Activated naive CD4-positive, alpha-beta T cell treated with anti-CD3 and anti-CD28 coated beads for 36 hours (primary cell): ENCODE measurements around the gene PSMB1. TPM values are rescaled to one million over a fixed set of nuclear protein-coding genes. Genes with fewer than 3 reads are reported as not detected.
"Not testable (repeated sequence)": the region's sequence is repeated elsewhere in the genome, so short reads cannot be mapped to it uniquely, and the experiment has no call there.

Source experiments
- CTCF ChIA-PET: fragments of 350-600 bp; sonication (Branson Sonifier 250); formaldehyde crosslinking; loops from one replicate; lab custom pipeline; 2021; ENCODE audit warnings: antibody characterized with exemption; lab: Charles Lee
- DNase-seq: peaks from one replicate; pipeline ENCODE4 v3.0.0-alpha.2; 2020
- H3K27ac Mint-ChIP-seq: one replicate; pipeline ENCODE4 v1.8.0; 2021; ENCODE audit warnings: mild to moderate bottlenecking, mixed read lengths
- H3K27me3 Mint-ChIP-seq: one replicate; pipeline ENCODE4 v1.8.0; 2021; ENCODE audit warnings: low read depth, mixed read lengths
- H3K36me3 Mint-ChIP-seq: one replicate; pipeline ENCODE4 v1.8.0; 2021; ENCODE audit warnings: low read depth, mixed read lengths
- H3K4me1 Mint-ChIP-seq: one replicate; pipeline ENCODE4 v1.8.0; 2021; ENCODE audit warnings: low read depth, mixed read lengths
- H3K4me3 Mint-ChIP-seq: one replicate; pipeline ENCODE4 v1.8.0; 2021; ENCODE audit warnings: mild to moderate bottlenecking, moderate library complexity, mixed read lengths
- H3K9me3 Mint-ChIP-seq: one replicate; pipeline ENCODE4 v1.8.0; 2021; ENCODE audit warnings: mixed read lengths
- intact Hi-C: fragments of 100-400 bp; cut with micrococcal nuclease; formaldehyde crosslinking; loops from one replicate; pipeline ENCODE4 v1.15.1; 2023
- total RNA-seq, 2 experiments: library from RNA; stranded (reverse); gene quantifications; one replicate each; pipeline ENCODE4 v1.2.3, GENCODE V29; 2021

The PSMB1 gene
- total RNA-seq, 2 experiments from 2014 or later, result 236 to 252 TPM

GRCh38 chr6:170509723-170510018 is 43.4 kb downstream of the PSMB1 start:
- H3K4me3 Mint-ChIP-seq, result no peak overlapping the region
- H3K36me3 Mint-ChIP-seq, result no peaks in the 10 kb centered on the region
- DNase-seq, result no peak
- no peaks in the 10 kb centered on the region for H3K9me3 Mint-ChIP-seq
- no peak overlapping the region for H3K27ac Mint-ChIP-seq
- intact Hi-C loops, result no loop called here
- H3K4me1 Mint-ChIP-seq, result no peaks in the 10 kb centered on the region
- CTCF ChIA-PET, result no interaction called here
- peaks cover 32% of the 10 kb centered on the region for H3K27me3 Mint-ChIP-seq

- CTCF ChIA-PET, result interaction anchor here (0.7 kb wide), 2 partner anchors 177 to 704 kb away, joined by 3 read pairs; no protein-coding TSS in a partner anchor
- H3K27me3 Mint-ChIP-seq, result peaks cover 32% of the 10 kb centered on the region
- H3K27ac Mint-ChIP-seq, H3K36me3 Mint-ChIP-seq, DNase-seq, intact Hi-C loops, H3K4me3 Mint-ChIP-seq, H3K9me3 Mint-ChIP-seq, H3K4me1 Mint-ChIP-seq: not testable (repeated sequence)
Observed at GRCh38 chr6:170508892-170509722, 44.0 kb downstream of the PSMB1 start.

GRCh38 chr6:170508275-170508674 is 44.8 kb downstream of the PSMB1 start:
- CTCF ChIA-PET, result interaction anchor here (0.7 to 1.0 kb wide), 4 partner anchors 9 to 434 kb away, joined by 3 to 4 read pairs (median 3); no protein-coding TSS in a partner anchor
- intact Hi-C loops, H3K27ac Mint-ChIP-seq, H3K36me3 Mint-ChIP-seq, DNase-seq, H3K9me3 Mint-ChIP-seq, H3K4me1 Mint-ChIP-seq, H3K4me3 Mint-ChIP-seq: not testable (repeated sequence)
- H3K27me3 Mint-ChIP-seq, result peaks cover 33% of the 10 kb centered on the region

GRCh38 chr6:170507728-170508127 is 45.4 kb downstream of the PSMB1 start:
- H3K4me1 Mint-ChIP-seq, H3K27ac Mint-ChIP-seq, DNase-seq, intact Hi-C loops, H3K9me3 Mint-ChIP-seq, H3K36me3 Mint-ChIP-seq, H3K4me3 Mint-ChIP-seq: not testable (repeated sequence)
- H3K27me3 Mint-ChIP-seq, result peaks cover 35% of the 10 kb centered on the region
- CTCF ChIA-PET, result interaction anchor here (0.7 to 1.0 kb wide), 3 partner anchors 9 to 434 kb away, joined by 3 to 4 read pairs (median 3); no protein-coding TSS in a partner anchor

- CTCF ChIA-PET, result interaction anchor here (0.6 kb wide), 1 partner anchor 29 kb away, joined by 3 read pairs; no protein-coding TSS in a partner anchor
- DNase-seq, result no peak
- H3K27me3 Mint-ChIP-seq, result peaks cover 42% of the 10 kb centered on the region
- no peak overlapping the region for H3K4me3 Mint-ChIP-seq
- H3K9me3 Mint-ChIP-seq, result peaks cover 11% of the 10 kb centered on the region
- intact Hi-C loops, result no loop called here
- H3K36me3 Mint-ChIP-seq, result peaks cover 6% of the 10 kb centered on the region
- H3K4me1 Mint-ChIP-seq, result no peaks in the 10 kb centered on the region
- H3K27ac Mint-ChIP-seq, result no peak overlapping the region
Observed at GRCh38 chr6:170506446-170506845, 46.7 kb downstream of the PSMB1 start.

- Mint-ChIP-seq H3K4me1 (no peaks in the 10 kb centered on the region), H3K4me3 (no peak overlapping the region), H3K27ac (no peak overlapping the region), H3K36me3 (peaks cover 7% of the 10 kb centered on the region), H3K9me3 (peaks cover 18% of the 10 kb centered on the region), H3K27me3 (peaks cover 49% of the 10 kb centered on the region)
- intact Hi-C loops, result no loop called here
- CTCF ChIA-PET, result interaction anchor here (1.0 kb wide), 1 partner anchor 12 kb away, joined by 3 read pairs; no protein-coding TSS in a partner anchor
- no peak for DNase-seq
Observed at GRCh38 chr6:170505306-170505705, 47.8 kb downstream of the PSMB1 start.

GRCh38 chr6:170504479-170504878 is 48.6 kb downstream of the PSMB1 start:
- Mint-ChIP-seq H3K27ac (no peak overlapping the region), H3K36me3 (peaks cover 7% of the 10 kb centered on the region), H3K4me3 (no peak overlapping the region), H3K9me3 (peaks cover 18% of the 10 kb centered on the region), H3K4me1 (no peaks in the 10 kb centered on the region), H3K27me3 (peaks cover 49% of the 10 kb centered on the region)
- no peak for DNase-seq
- intact Hi-C loops, result no loop called here
- CTCF ChIA-PET, result no interaction called here

- Mint-ChIP-seq H3K4me1 (no peaks in the 10 kb centered on the region), H3K27me3 (peaks cover 53% of the 10 kb centered on the region), H3K27ac (no peak overlapping the region), H3K36me3 (peaks cover 7% of the 10 kb centered on the region), H3K4me3 (no peak overlapping the region), H3K9me3 (peaks cover 18% of the 10 kb centered on the region)
- intact Hi-C loops, result no loop called here
- no peak for DNase-seq
- CTCF ChIA-PET, result no interaction called here
Observed at GRCh38 chr6:170503414-170503761, 49.7 kb downstream of the PSMB1 start.

GRCh38 chr6:170502733-170503413 is 50.2 kb downstream of the PSMB1 start:
- intact Hi-C loops, H3K36me3 Mint-ChIP-seq, H3K27ac Mint-ChIP-seq, CTCF ChIA-PET, DNase-seq, H3K4me1 Mint-ChIP-seq, H3K4me3 Mint-ChIP-seq: not testable (repeated sequence)
- Mint-ChIP-seq H3K9me3 (peaks cover 18% of the 10 kb centered on the region), H3K27me3 (peaks cover 53% of the 10 kb centered on the region)

GRCh38 chr6:170502268-170502667 is 50.8 kb downstream of the PSMB1 start:
- Mint-ChIP-seq H3K27me3 (peaks cover 53% of the 10 kb centered on the region), H3K9me3 (peaks cover 18% of the 10 kb centered on the region)
- intact Hi-C loops, H3K27ac Mint-ChIP-seq, DNase-seq, H3K36me3 Mint-ChIP-seq, CTCF ChIA-PET, H3K4me3 Mint-ChIP-seq, H3K4me1 Mint-ChIP-seq: not testable (repeated sequence)

GRCh38 chr6:170500955-170501590 is 52.0 kb downstream of the PSMB1 start:
- Mint-ChIP-seq H3K4me3 (no peak overlapping the region), H3K27ac (no peak overlapping the region), H3K4me1 (no peaks in the 10 kb centered on the region), H3K36me3 (peaks cover 7% of the 10 kb centered on the region), H3K27me3 (peaks cover 49% of the 10 kb centered on the region), H3K9me3 (peaks cover 18% of the 10 kb centered on the region)
- intact Hi-C loops, result no loop called here
- DNase-seq, result no peak
- CTCF ChIA-PET, result interaction anchor here (0.7 kb wide), 1 partner anchor 46 kb away, joined by 3 read pairs; no protein-coding TSS in a partner anchor

- peaks cover 46% of the 10 kb centered on the region for H3K27me3 Mint-ChIP-seq
- peaks cover 18% of the 10 kb centered on the region for H3K9me3 Mint-ChIP-seq
- H3K4me3 Mint-ChIP-seq, result no peak overlapping the region
- no peak overlapping the region for H3K27ac Mint-ChIP-seq
- intact Hi-C loops, result no loop called here
- no peaks in the 10 kb centered on the region for H3K4me1 Mint-ChIP-seq
- no peak for DNase-seq
- CTCF ChIA-PET, result no interaction called here
- H3K36me3 Mint-ChIP-seq, result peaks cover 7% of the 10 kb centered on the region
Observed at GRCh38 chr6:170497841-170498301, 55.2 kb downstream of the PSMB1 start.
